Ishikawa (cell line): Measurements from ENCODE around the gene BABAM2.

Source experiments
- CEBPB ChIP-seq: IDR thresholded peaks from 2 replicates; pipeline ENCODE4 v1.6.1; 2012
- CREB1 ChIP-seq: IDR thresholded peaks from 2 replicates; pipeline ENCODE4 v1.6.1; 2012; ENCODE audit warnings: low read depth
- EP300 ChIP-seq: IDR thresholded peaks from 2 replicates; pipeline ENCODE4 v1.6.1; 2012; ENCODE audit warnings: borderline replicate concordance
- RAD21 ChIP-seq: IDR thresholded peaks from 2 replicates; pipeline ENCODE4 v1.6.1; 2012; ENCODE audit warnings: low read depth
- TAF1 ChIP-seq: IDR thresholded peaks from 2 replicates; pipeline ENCODE4 v1.6.1; 2012; ENCODE audit warnings: low read depth, mild to moderate bottlenecking
- TCF12 ChIP-seq: IDR thresholded peaks from 2 replicates; pipeline ENCODE4 v1.6.1; 2012; ENCODE audit warnings: low read depth
- TEAD4 ChIP-seq: IDR thresholded peaks from 2 replicates; pipeline ENCODE4 v1.6.1; 2012
- YY1 ChIP-seq: IDR thresholded peaks from 2 replicates; pipeline ENCODE4 v1.6.1; 2012; ENCODE audit warnings: low read depth
- TF ChIP-seq, protein P1 (sequence below): IDR thresholded peaks from 2 replicates; pipeline ENCODE4 v1.6.1; 2012; ENCODE audit warnings: low read depth, mild to moderate bottlenecking
- TF ChIP-seq, protein P2 (sequence below): IDR thresholded peaks from 2 replicates; pipeline ENCODE4 v1.6.1; 2012
- TF ChIP-seq, protein P3 (sequence below): IDR thresholded peaks from 2 replicates; pipeline ENCODE4 v1.6.1; 2012

- TF ChIP-seq EP300: no peak
- TF ChIP-seq CEBPB: no peak
- TF ChIP-seq RAD21: no peak
- no peak for TF ChIP-seq CREB1
- no peak for TF ChIP-seq TCF12
- no peak for TF ChIP-seq TAF1
- TF ChIP-seq YY1: no peak
- TF ChIP-seq, protein P1, sequence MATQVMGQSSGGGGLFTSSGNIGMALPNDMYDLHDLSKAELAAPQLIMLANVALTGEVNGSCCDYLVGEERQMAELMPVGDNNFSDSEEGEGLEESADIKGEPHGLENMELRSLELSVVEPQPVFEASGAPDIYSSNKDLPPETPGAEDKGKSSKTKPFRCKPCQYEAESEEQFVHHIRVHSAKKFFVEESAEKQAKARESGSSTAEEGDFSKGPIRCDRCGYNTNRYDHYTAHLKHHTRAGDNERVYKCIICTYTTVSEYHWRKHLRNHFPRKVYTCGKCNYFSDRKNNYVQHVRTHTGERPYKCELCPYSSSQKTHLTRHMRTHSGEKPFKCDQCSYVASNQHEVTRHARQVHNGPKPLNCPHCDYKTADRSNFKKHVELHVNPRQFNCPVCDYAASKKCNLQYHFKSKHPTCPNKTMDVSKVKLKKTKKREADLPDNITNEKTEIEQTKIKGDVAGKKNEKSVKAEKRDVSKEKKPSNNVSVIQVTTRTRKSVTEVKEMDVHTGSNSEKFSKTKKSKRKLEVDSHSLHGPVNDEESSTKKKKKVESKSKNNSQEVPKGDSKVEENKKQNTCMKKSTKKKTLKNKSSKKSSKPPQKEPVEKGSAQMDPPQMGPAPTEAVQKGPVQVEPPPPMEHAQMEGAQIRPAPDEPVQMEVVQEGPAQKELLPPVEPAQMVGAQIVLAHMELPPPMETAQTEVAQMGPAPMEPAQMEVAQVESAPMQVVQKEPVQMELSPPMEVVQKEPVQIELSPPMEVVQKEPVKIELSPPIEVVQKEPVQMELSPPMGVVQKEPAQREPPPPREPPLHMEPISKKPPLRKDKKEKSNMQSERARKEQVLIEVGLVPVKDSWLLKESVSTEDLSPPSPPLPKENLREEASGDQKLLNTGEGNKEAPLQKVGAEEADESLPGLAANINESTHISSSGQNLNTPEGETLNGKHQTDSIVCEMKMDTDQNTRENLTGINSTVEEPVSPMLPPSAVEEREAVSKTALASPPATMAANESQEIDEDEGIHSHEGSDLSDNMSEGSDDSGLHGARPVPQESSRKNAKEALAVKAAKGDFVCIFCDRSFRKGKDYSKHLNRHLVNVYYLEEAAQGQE: no peak
- TF ChIP-seq TEAD4: no peak
- TF ChIP-seq, protein P2, sequence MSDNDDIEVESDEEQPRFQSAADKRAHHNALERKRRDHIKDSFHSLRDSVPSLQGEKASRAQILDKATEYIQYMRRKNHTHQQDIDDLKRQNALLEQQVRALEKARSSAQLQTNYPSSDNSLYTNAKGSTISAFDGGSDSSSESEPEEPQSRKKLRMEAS: no peak
- TF ChIP-seq, protein P3, sequence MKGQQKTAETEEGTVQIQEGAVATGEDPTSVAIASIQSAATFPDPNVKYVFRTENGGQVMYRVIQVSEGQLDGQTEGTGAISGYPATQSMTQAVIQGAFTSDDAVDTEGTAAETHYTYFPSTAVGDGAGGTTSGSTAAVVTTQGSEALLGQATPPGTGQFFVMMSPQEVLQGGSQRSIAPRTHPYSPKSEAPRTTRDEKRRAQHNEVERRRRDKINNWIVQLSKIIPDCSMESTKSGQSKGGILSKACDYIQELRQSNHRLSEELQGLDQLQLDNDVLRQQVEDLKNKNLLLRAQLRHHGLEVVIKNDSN: no peak
These were observed 291.3 kb downstream of the BABAM2 start for GRCh38 chr2:28181801-28182200.
